ENCODE measurements around the gene UBASH3A.
A peak's percentile ranks its signal among the peaks of the same experiment; 100 is the strongest.

The UBASH3A gene

GRCh38 chr21:42447182-42447581, 43.5 kb downstream of the UBASH3A start:
- CTCF ChIA-PET = no interaction called here

GRCh38 chr21:42447732-42448131, 44.0 kb downstream of the UBASH3A start:
- Histone ChIP-seq H3K4me3 (ENCODE audit: low read depth, low read length) (no peak overlapping the region), H3K9me3 (ENCODE audit: control insufficient read depth, insufficient read depth, low read depth, low read length) (no peaks in the 10 kb centered on the region), H3K4me1 (ENCODE audit: control insufficient read depth, insufficient read depth, low read length) (no peaks in the 10 kb centered on the region), H3K27ac (ENCODE audit: extremely low read depth, low read depth, low read length) (no peak overlapping the region), H3K36me3 (ENCODE audit: control insufficient read depth in 2 of 2, insufficient read depth in 1 of 2, low read length in 2 of 2) (no peaks in the 10 kb centered on the region)
- TF ChIP-seq ZSCAN4 (tag by site-specific recombination; IDR thresholded peaks at IDR 0.05) (peak; percentile 100), ZNF48 (tag by site-specific recombination; IDR thresholded peaks at IDR 0.05) (peak; percentile 79; the same call in 1 of the 2 replicates), ZNF146 (tag by site-specific recombination; IDR thresholded peaks at IDR 0.05) (peak; percentile 65), PRDM4 (tag by site-specific recombination; IDR thresholded peaks at IDR 0.05) (no peak)
- ChIA-PET CTCF (interaction anchor here (0.6 kb wide), 1 partner anchor 33 kb away, joined by 3 read pairs; no protein-coding TSS in a partner anchor), POLR2A (no interaction called here)

More at GRCh38 chr21:42447182-42447581, 43.5 kb downstream of the UBASH3A start:
- no peaks in the 10 kb centered on the region for H3K9me3 ChIP-seq (ENCODE audit: control insufficient read depth, insufficient read depth, low read depth, low read length)
- no peaks in the 10 kb centered on the region for H3K4me1 ChIP-seq (ENCODE audit: control insufficient read depth, insufficient read depth, low read length)
- no peak for TF ChIP-seq ZNF501 (tag by site-specific recombination; IDR thresholded peaks at IDR 0.05)
- no peak for TF ChIP-seq ZNF830 (tag by site-specific recombination; IDR thresholded peaks at IDR 0.05; ENCODE audit: low read depth)
- no peak for TF ChIP-seq ZNF248 (tag by site-specific recombination; IDR thresholded peaks at IDR 0.05)
- TF ChIP-seq ZNF335 (tag by site-specific recombination; conservative IDR thresholded peaks at IDR 0.05) = no peak
- no peak for TF ChIP-seq ZNF354C (tag by site-specific recombination; IDR thresholded peaks at IDR 0.05; ENCODE audit: borderline replicate concordance, low read depth)
- TF ChIP-seq CTCF (tag by site-specific recombination; IDR thresholded peaks at IDR 0.05) = no peak
- TF ChIP-seq YY1 (tag by site-specific recombination; IDR thresholded peaks at IDR 0.05) = no peak
- no peak for TF ChIP-seq ZNF600 (tag by site-specific recombination; IDR thresholded peaks at IDR 0.05)
- no peak for TF ChIP-seq GFI1B (tag by site-specific recombination; IDR thresholded peaks at IDR 0.05)
- TF ChIP-seq ZNF416 (tag by site-specific recombination; IDR thresholded peaks at IDR 0.05) = no peak
- TF ChIP-seq ZNF24 (tag by site-specific recombination; IDR thresholded peaks at IDR 0.05) = no peak
- TF ChIP-seq ZNF114 (tag by site-specific recombination; IDR thresholded peaks at IDR 0.05) = no peak
- H3K36me3 ChIP-seq (ENCODE audit: control insufficient read depth in 2 of 2, insufficient read depth in 1 of 2, low read length in 2 of 2) = no peaks in the 10 kb centered on the region
- no peak overlapping the region for H3K27ac ChIP-seq (ENCODE audit: extremely low read depth, low read depth, low read length)
- POLR2A ChIA-PET = no interaction called here
- no peak overlapping the region for H3K4me3 ChIP-seq (ENCODE audit: low read depth, low read length)

- TF ChIP-seq ZNF37A (tag by site-specific recombination; IDR thresholded peaks at IDR 0.05) (no peak), ZNF157 (tag by site-specific recombination; IDR thresholded peaks at IDR 0.05) (no peak), ZNF768 (tag by site-specific recombination; IDR thresholded peaks at IDR 0.05) (no peak), ZNF26 (tag by site-specific recombination; IDR thresholded peaks at IDR 0.05) (no peak), OSR2 (tag by site-specific recombination; IDR thresholded peaks at IDR 0.05) (no peak)
- Histone ChIP-seq H3K4me3 (ENCODE audit: low read depth, low read length) (no peak overlapping the region), H3K9me3 (ENCODE audit: control insufficient read depth, insufficient read depth, low read depth, low read length) (no peaks in the 10 kb centered on the region), H3K36me3 (ENCODE audit: control insufficient read depth in 2 of 2, insufficient read depth in 1 of 2, low read length in 2 of 2) (no peaks in the 10 kb centered on the region), H3K27ac (ENCODE audit: extremely low read depth, low read depth, low read length) (no peak overlapping the region), H3K4me1 (ENCODE audit: control insufficient read depth, insufficient read depth, low read length) (no peaks in the 10 kb centered on the region)
- ChIA-PET CTCF (interaction anchor here (1.5 to 3.8 kb wide), 2 partner anchors 88 to 139 kb away, joined by 3 to 35 read pairs; no protein-coding TSS in a partner anchor), POLR2A (no interaction called here)
Measured at GRCh38 chr21:42448686-42449085, 45.0 kb downstream of the UBASH3A start.
